A549 (cell line): ENCODE results near the gene ZNF423. TPM values are rescaled to one million over a fixed set of nuclear protein-coding genes. Genes with fewer than 3 reads are reported as not detected.

Source experiments
- ATAC-seq, 2 experiments: fragments of 200-7000 bp in 1 of 2; fragments of >200 bp in 1 of 2; cut with Nextera tagmentation in 1 of 2; cut with Tn5 transposase in 1 of 2; 3 replicates each; pipeline versions ENCODE4 v1.8.0 to v1.9.1; 2018 to 2020; ENCODE audit warnings: mild to moderate bottlenecking in 1 of 2, moderate library complexity in 1 of 2
- CTCF ChIA-PET: fragments of 300-600 bp; sonication (Branson Sonifier 250); formaldehyde crosslinking; extraction: SDS; loops from one replicate; lab custom pipeline; 2021; ENCODE audit warnings: antibody characterized with exemption, inconsistent platforms; lab: Yijun Ruan, JAX
- POLR2A ChIA-PET: fragments of 350-600 bp; formaldehyde crosslinking; extraction: SDS; loops from one replicate; lab custom pipeline; 2021; ENCODE audit warnings: antibody characterized with exemption, inconsistent platforms; lab: Yijun Ruan, JAX
- DNase-seq, 2 experiments: peaks; one replicate each; pipeline versions ENCODE4 v3.0.0 to v3.0.0-alpha.2; 2011 to 2016; ENCODE audit warnings: low read depth in 1 of 2, low spot score in 1 of 2
- FAIRE-seq: peaks from 2 replicates; lab custom pipeline; 2011; peaks lifted over from hg19 to GRCh38; lab: Jason Lieb, UNC
- H3K27ac ChIP-seq, 2 experiments: fragments of >200 bp; sonication (Bioruptor Twin); formaldehyde crosslinking; 3 replicates each; pipeline ENCODE4 v1.5.1; 2016 to 2017
- H3K4me1 ChIP-seq: fragments of >200 bp; sonication (Bioruptor Twin); formaldehyde crosslinking; 3 replicates; pipeline ENCODE4 v1.6.1; 2016
- H3K4me2 ChIP-seq: fragments of >200 bp; sonication (Bioruptor Twin); formaldehyde crosslinking; 3 replicates; pipeline ENCODE4 v1.6.1; 2016
- H3K4me3 ChIP-seq: fragments of >200 bp; sonication (Bioruptor Twin); formaldehyde crosslinking; 3 replicates; pipeline ENCODE4 v1.5.1; 2016
- H3K9me3 ChIP-seq: fragments of >200 bp; sonication (Bioruptor Twin); formaldehyde crosslinking; 3 replicates; pipeline ENCODE4 v1.6.1; 2016
- BHLHE40 ChIP-seq: IDR thresholded peaks from 2 replicates; pipeline ENCODE4 v1.6.1; 2012; ENCODE audit warnings: low read depth, low read length, inconsistent platforms
- CTCF ChIP-seq: fragments of >200 bp; sonication (Bioruptor Twin); formaldehyde crosslinking; IDR thresholded peaks from 3 replicates; pipeline ENCODE4 v1.5.1; 2016
- EP300 ChIP-seq, 2 experiments: fragments of >200 bp; sonication (Bioruptor Twin); formaldehyde crosslinking; IDR thresholded peaks; 2 replicates in 1 of 2; 3 replicates in 1 of 2; pipeline ENCODE4 v1.6.1; 2016 to 2017
- MAZ ChIP-seq: fragments of 150-350 bp; IDR thresholded peaks from 2 replicates; pipeline ENCODE4 v1.6.1; 2014; ENCODE audit warnings: antibody characterized with exemption, low read depth, low read length, borderline replicate concordance
- NPAS2 ChIP-seq: fragments of 250-450 bp; sonication (Bioruptor Pico); IDR thresholded peaks from 2 replicates; pipeline ENCODE4 v1.8.0; 2022; ENCODE audit warnings: mild to moderate bottlenecking, moderate library complexity, borderline replicate concordance
- RAD21 ChIP-seq, 2 experiments: fragments of >200 bp in 1 of 2; sonication (Bioruptor Twin) in 1 of 2; formaldehyde crosslinking in 1 of 2; IDR thresholded peaks in 1 of 2; conservative IDR thresholded peaks in 1 of 2; 2 replicates in 1 of 2; 3 replicates in 1 of 2; pipeline ENCODE4 v1.6.1; 2012 to 2018; ENCODE audit warnings: inconsistent platforms in 1 of 2
- REST ChIP-seq: fragments of 200-600 bp; sonication (generic); IDR thresholded peaks from 2 replicates; pipeline ENCODE4 v1.6.1; 2016; ENCODE audit warnings: antibody characterized with exemption, mild to moderate bottlenecking, moderate library complexity
- RFX5 ChIP-seq: fragments of 450-650 bp; IDR thresholded peaks from 2 replicates; pipeline ENCODE4 v1.7.1; 2014; ENCODE audit warnings: antibody characterized with exemption, mild to moderate bottlenecking, moderate library complexity
- SMC3 ChIP-seq: fragments of >200 bp; sonication (Bioruptor Twin); formaldehyde crosslinking; IDR thresholded peaks from 3 replicates; pipeline ENCODE4 v1.6.1; 2018; ENCODE audit warnings: inconsistent platforms
- TFCP2L1 ChIP-seq: fragments of 250-450 bp; sonication (Bioruptor Pico); IDR thresholded peaks from 2 replicates; pipeline ENCODE4 v1.5.0; 2021; ENCODE audit warnings: mild to moderate bottlenecking
- ZC3H11A ChIP-seq: fragments of 450-650 bp; IDR thresholded peaks from 2 replicates; pipeline ENCODE4 v1.6.1; 2014; ENCODE audit warnings: antibody characterized with exemption, mild to moderate bottlenecking
- ZFP36 ChIP-seq: fragments of 450-650 bp; IDR thresholded peaks from 2 replicates; pipeline ENCODE4 v1.6.1; 2014; ENCODE audit warnings: borderline replicate concordance; ENCODE audit not compliant: partially characterized antibody
- WGBS: methylation state at CpG from one replicate; pipeline ENCODE4 v1.1.6; 2017; ENCODE audit errors: missing lambda C conversion rate; 5-methylcytosine and 5-hydroxymethylcytosine counted together
- polyA plus RNA-seq, 4 experiments: library from polyadenylated mRNA; depleted of rRNA in 3 of 4; stranded (reverse); fragments of >200 nt; fragmentation: RNase III in 1 of 4; extraction: RNeasy Plus Mini Kit Qiagen cat#74134 plus additional on column Dnase treatment in 1 of 4; gene quantifications; 2 replicates in 3 of 4; 3 replicates in 1 of 4; pipeline ENCODE4 v1.2.3, GENCODE V29; 2011 to 2017

ZNF423 gene
- polyA plus RNA-seq, 2 of the 4 experiments (the other 2 are of a cell fraction) = 0.04 to 0.10 TPM

GRCh38 chr16:49858200-49859124 is 2.5 kb upstream of the ZNF423 start:
- CTCF ChIA-PET = interaction anchor here (0.6 to 5.1 kb wide), 41 partner anchors 9 to 1236 kb away, joined by 3 to 116 read pairs (median 5); partner anchors contain the start of gene CNEP1R1
- DNase-seq (peak; percentile 17 to 21), ATAC-seq (peak; percentile 12 to 14; a peak in 4 of 6 replicates), FAIRE-seq (no peak)
- TF ChIP-seq BHLHE40 = no peak
- peak overlapping the region in 1 of 2 experiments; percentile 33; a peak in 2 of 6 replicates for H3K27ac ChIP-seq
- H3K4me2 ChIP-seq = peak overlapping the region; percentile 99
- no peaks in the 10 kb centered on the region for H3K9me3 ChIP-seq
- POLR2A ChIA-PET = interaction anchor here (1.1 kb wide), 1 partner anchor 18 kb away, joined by 3 read pairs; no protein-coding TSS in a partner anchor
- WGBS = 0% methylated on average over 1 of the region's 90 CpGs
- H3K4me3 ChIP-seq = peak overlapping the region; percentile 97
- H3K4me1 ChIP-seq = peaks cover 21% of the 10 kb centered on the region; the same call in 2 of the 3 replicates

- peak; percentile 75 to 87 for DNase-seq
- peak overlapping the region; percentile 99 for H3K4me2 ChIP-seq
- TF ChIP-seq RAD21 (conservative IDR thresholded peaks at IDR 0.05 in 1 of 2, IDR thresholded peaks at IDR 0.05 in 1 of 2) = peak; percentile 28 to 40; a peak in 2 of 5 replicates
- TF ChIP-seq ZFP36 = peak; percentile 5
- TF ChIP-seq CTCF = peak; percentile 90
- peak; percentile 51 for TF ChIP-seq SMC3
- TF ChIP-seq RFX5 = no peak
- TF ChIP-seq NPAS2 (CRISPR knock-in tag) = no peak
- TF ChIP-seq MAZ = no peak
- no peak for TF ChIP-seq EP300 (IDR thresholded peaks at IDR 0.05)
- no peak for TF ChIP-seq ZC3H11A
- peaks cover 21% of the 10 kb centered on the region; the same call in 2 of the 3 replicates for H3K4me1 ChIP-seq
- WGBS = 2% methylated on average over 17 of the region's 52 CpGs
- H3K9me3 ChIP-seq = no peaks in the 10 kb centered on the region
- peak; percentile 28 to 60; a peak in 5 of 6 replicates for ATAC-seq
- peak overlapping the region in 1 of 2 experiments; percentile 91; a peak in 2 of 6 replicates for H3K27ac ChIP-seq
- peak overlapping the region; percentile 97 for H3K4me3 ChIP-seq
- FAIRE-seq = no peak
- POLR2A ChIA-PET = interaction anchor here (0.7 to 1.1 kb wide), 2 partner anchors 16 to 19 kb away, joined by 3 read pairs; no protein-coding TSS in a partner anchor
- CTCF ChIA-PET = interaction anchor here (0.6 to 5.1 kb wide), 64 partner anchors 8 to 1726 kb away, joined by 3 to 116 read pairs (median 4); partner anchors contain the start of gene CNEP1R1
Observed at GRCh38 chr16:49857423-49858181, 1.7 kb upstream of the ZNF423 start.

- H3K27ac ChIP-seq = peak overlapping the region; percentile 86 to 91; a peak in 5 of 6 replicates
- DNase-seq (peak; percentile 78 to 79), FAIRE-seq (no peak), ATAC-seq (peak; percentile 76 to 82)
- peaks cover 21% of the 10 kb centered on the region; the same call in 2 of the 3 replicates for H3K4me1 ChIP-seq
- peak overlapping the region; percentile 97 for H3K4me3 ChIP-seq
- TF ChIP-seq RAD21 (conservative IDR thresholded peaks at IDR 0.05 in 1 of 2, IDR thresholded peaks at IDR 0.05 in 1 of 2) (peak; percentile 33 to 46), TFCP2L1 (no peak), REST (peak; percentile 67), BHLHE40 (no peak), NPAS2 (CRISPR knock-in tag) (no peak)
- POLR2A ChIA-PET = interaction anchor here (0.7 to 1.1 kb wide), 2 partner anchors 15 to 20 kb away, joined by 3 read pairs; no protein-coding TSS in a partner anchor
- 0% methylated on average over 1 of the region's 86 CpGs for WGBS
- H3K4me2 ChIP-seq = peak overlapping the region; percentile 99
- CTCF ChIA-PET = interaction anchor here (0.6 to 5.1 kb wide), 58 partner anchors 8 to 1727 kb away, joined by 3 to 116 read pairs (median 4); partner anchors contain the start of gene CNEP1R1
- H3K9me3 ChIP-seq = no peaks in the 10 kb centered on the region
Observed at GRCh38 chr16:49856672-49857330, 889 bp upstream of the ZNF423 start.
